H1 (cell line): Measurements from ENCODE around the gene NUBPL. TPM values are rescaled to one million over a fixed set of nuclear protein-coding genes. Genes with fewer than 3 reads are reported as not detected.
A peak's percentile ranks its signal among the peaks of the same experiment; 100 is the strongest.

Experiments used
- CTCF ChIA-PET: fragments of 300-600 bp; sonication (Branson Sonifier 250); formaldehyde crosslinking; loops from one replicate; lab custom pipeline; 2021; ENCODE audit not compliant: partially characterized antibody; lab: Charles Lee
- POLR2A ChIA-PET: fragments of 300-600 bp; sonication (Branson Sonifier 250); formaldehyde crosslinking; loops from one replicate; lab custom pipeline; 2021; ENCODE audit warnings: inconsistent platforms; ENCODE audit not compliant: partially characterized antibody; lab: Charles Lee
- DNase-seq, 2 experiments: peaks; one replicate each; pipeline versions ENCODE4 v3.0.0 to v3.0.0-alpha.2; 2010 to 2022; ENCODE audit warnings: low spot score in 2 of 2, low read depth in 1 of 2, mixed read lengths in 1 of 2
- FAIRE-seq: peaks from 2 replicates; lab custom pipeline; 2011; peaks lifted over from hg19 to GRCh38; lab: Jason Lieb, UNC
- H2AFZ ChIP-seq: 2 replicates; pipeline ENCODE4 v1.8.1; 2012; ENCODE audit warnings: low read length, inconsistent platforms
- H2AK5ac ChIP-seq: 2 replicates; pipeline ENCODE4 v1.6.1; 2013; ENCODE audit warnings: low read depth, low read length
- H2BK120ac ChIP-seq: replicated peaks from 2 replicates; pipeline ENCODE3; 2013; ENCODE audit warnings: low read depth, low read length, inconsistent platforms
- H2BK12ac ChIP-seq: 2 replicates; pipeline ENCODE4 v1.6.1; 2013; ENCODE audit warnings: low read depth, low read length
- H2BK15ac ChIP-seq: 2 replicates; pipeline ENCODE4 v1.6.1; 2013; ENCODE audit warnings: low read length
- H2BK20ac ChIP-seq: 2 replicates; pipeline ENCODE4 v1.6.1; 2013; ENCODE audit warnings: low read length
- H2BK5ac ChIP-seq: 2 replicates; pipeline ENCODE4 v1.6.1; 2013; ENCODE audit warnings: low read depth, low read length
- H3K14ac ChIP-seq: 2 replicates; pipeline ENCODE4 v1.6.1; 2013; ENCODE audit warnings: inconsistent platforms; ENCODE audit not compliant: insufficient read length
- H3K18ac ChIP-seq: 2 replicates; pipeline ENCODE4 v1.6.1; 2013; ENCODE audit warnings: low read length; ENCODE audit errors: extremely low read depth
- H3K23ac ChIP-seq: 2 replicates; pipeline ENCODE4 v1.6.1; 2013; ENCODE audit warnings: inconsistent platforms; ENCODE audit not compliant: insufficient read length
- H3K23me2 ChIP-seq: 2 replicates; pipeline ENCODE4 v1.6.1; 2013; ENCODE audit warnings: low read depth, low read length
- H3K27ac ChIP-seq: 2 replicates; pipeline ENCODE4 v1.6.1; 2011; ENCODE audit warnings: low read depth, low read length, inconsistent platforms
- H3K27me3 ChIP-seq, 4 experiments: replicated peaks in 1 of 4; 1 replicate in 1 of 4; 2 replicates in 3 of 4; pipeline versions ENCODE4 v1.6.1 to v1.8.1; 2011 to 2013; ENCODE audit warnings: low read length in 3 of 4, mild to moderate bottlenecking in 3 of 4, inconsistent platforms in 2 of 4, mixed read lengths in 2 of 4, moderate library complexity in 1 of 4; ENCODE audit not compliant: control insufficient read depth in 3 of 4, insufficient read depth in 3 of 4; ENCODE audit errors: extremely low read depth in 1 of 4
- H3K36me3 ChIP-seq, 4 experiments: 2 replicates each; pipeline versions ENCODE4 v1.6.1 to v1.8.1; 2011 to 2013; ENCODE audit warnings: mild to moderate bottlenecking in 4 of 4, low read length in 3 of 4, moderate library complexity in 2 of 4, control low read depth in 1 of 4, inconsistent platforms in 1 of 4; ENCODE audit not compliant: insufficient read depth in 4 of 4, control insufficient read depth in 2 of 4
- H3K4ac ChIP-seq: replicated peaks from 2 replicates; pipeline ENCODE3; 2013; ENCODE audit warnings: low read length, low read depth, mixed read lengths, inconsistent platforms; ENCODE audit not compliant: insufficient read length
- H3K4me1 ChIP-seq, 4 experiments: replicated peaks in 1 of 4; 1 replicate in 1 of 4; 2 replicates in 3 of 4; pipeline versions ENCODE4 v1.6.1 to v1.8.1; 2011 to 2013; ENCODE audit warnings: low read length in 3 of 4, inconsistent platforms in 2 of 4, mixed read lengths in 1 of 4; ENCODE audit not compliant: insufficient read depth in 4 of 4, control insufficient read depth in 3 of 4
- H3K4me2 ChIP-seq, 2 experiments: 2 replicates each; pipeline versions ENCODE4 v1.6.1 to v1.8.1; 2011 to 2013; ENCODE audit warnings: low read depth in 2 of 2, low read length in 2 of 2, control low read depth in 1 of 2, inconsistent platforms in 1 of 2, mild to moderate bottlenecking in 1 of 2; ENCODE audit not compliant: insufficient read depth in 1 of 2
- H3K4me3 ChIP-seq, 4 experiments: fragments of 200-600, 300-600 bp in 1 of 4; sonication (generic), shearing (Covaris generic), sonication (Bioruptor Twin) in 1 of 4; 2 replicates each; pipeline versions ENCODE4 v1.5.1 to v1.8.1; 2011 to 2016; ENCODE audit warnings: low read length in 4 of 4, low read depth in 3 of 4, control low read depth in 2 of 4, inconsistent platforms in 2 of 4, mild to moderate bottlenecking in 2 of 4, mixed read lengths in 1 of 4, moderate library complexity in 1 of 4; ENCODE audit not compliant: insufficient read depth in 2 of 4; ENCODE audit errors: extremely low read depth in 1 of 4
- H3K56ac ChIP-seq: replicated peaks from 2 replicates; pipeline ENCODE3; 2013; ENCODE audit warnings: low read depth, mild to moderate bottlenecking, mixed read lengths, low read length, inconsistent platforms; ENCODE audit not compliant: insufficient read length
- H3K79me1 ChIP-seq: 2 replicates; pipeline ENCODE4 v1.6.1; 2013; ENCODE audit warnings: low read depth, low read length, control low read depth
- H3K79me2 ChIP-seq, 2 experiments: 2 replicates each; pipeline versions ENCODE4 v1.6.1 to v1.8.1; 2012 to 2013; ENCODE audit warnings: low read length in 2 of 2, mild to moderate bottlenecking in 2 of 2, inconsistent platforms in 1 of 2; ENCODE audit not compliant: insufficient read depth in 2 of 2, control insufficient read depth in 1 of 2
- H3K9ac ChIP-seq, 4 experiments: replicated peaks in 1 of 4; 1 replicate in 1 of 4; 2 replicates in 3 of 4; pipeline versions ENCODE4 v1.6.1 to v1.8.1; 2011 to 2013; ENCODE audit warnings: low read depth in 3 of 4, low read length in 3 of 4, control low read depth in 2 of 4, mild to moderate bottlenecking in 2 of 4, moderate library complexity in 2 of 4, inconsistent platforms in 1 of 4; ENCODE audit errors: extremely low read depth in 1 of 4
- H3K9me3 ChIP-seq, 2 experiments: 2 replicates each; pipeline versions ENCODE4 v1.6.1 to v1.8.1; 2012 to 2013; ENCODE audit warnings: mild to moderate bottlenecking in 2 of 2, moderate library complexity in 2 of 2, control low read depth in 1 of 2, inconsistent platforms in 1 of 2, low read depth in 1 of 2, low read length in 1 of 2, mixed read lengths in 1 of 2; ENCODE audit not compliant: insufficient read depth in 2 of 2
- H4K20me1 ChIP-seq, 2 experiments: replicated peaks in 1 of 2; 2 replicates each; pipeline versions ENCODE3 to v1.8.1; 2011 to 2013; ENCODE audit warnings: inconsistent platforms in 2 of 2, low read length in 2 of 2, mild to moderate bottlenecking in 1 of 2; ENCODE audit not compliant: insufficient read depth in 2 of 2, control insufficient read depth in 1 of 2
- H4K5ac ChIP-seq: 2 replicates; pipeline ENCODE4 v1.6.1; 2013; ENCODE audit warnings: low read length, low read depth, mixed read lengths, inconsistent platforms; ENCODE audit not compliant: insufficient read length
- H4K8ac ChIP-seq: 2 replicates; pipeline ENCODE4 v1.8.0; 2013; ENCODE audit warnings: mild to moderate bottlenecking, moderate library complexity, low read length, inconsistent platforms; ENCODE audit not compliant: insufficient read depth; ENCODE audit errors: extremely low read depth
- H4K91ac ChIP-seq: replicated peaks from 2 replicates; pipeline ENCODE3; 2013; ENCODE audit warnings: low read length, mixed read lengths, inconsistent platforms; ENCODE audit not compliant: insufficient read length
- KDM4A ChIP-seq: IDR thresholded peaks from one replicate; pipeline ENCODE4 v1.7.1; 2012; ENCODE audit warnings: low read depth, mild to moderate bottlenecking, moderate library complexity, low read length, inconsistent platforms; ENCODE audit not compliant: severe bottlenecking
- TCF12 ChIP-seq: IDR thresholded peaks from 2 replicates; pipeline ENCODE4 v1.6.1; 2011; ENCODE audit warnings: low read depth, mild to moderate bottlenecking, low read length
- polyA plus RNA-seq, 7 experiments: library from polyadenylated mRNA; depleted of rRNA in 3 of 7; stranded (reverse) in 5 of 7; unstranded in 2 of 7; fragments of >200 nt in 5 of 7; fragments of 200-250 nt in 2 of 7; gene quantifications; 1 replicate in 5 of 7; 2 replicates in 1 of 7; 4 replicates in 1 of 7; pipeline versions ENCODE4 v1.2.1 to v1.2.3, GENCODE V29; 2011 to 2013; ENCODE audit warnings: missing spikeins in 2 of 7, mixed read lengths in 2 of 7
- total RNA-seq: library from RNA; stranded (reverse); fragmentation: NEBNext Ultra II Directional; extraction: Animal tissue kit (Norgen Biotek cat#: 25700); gene quantifications from 2 replicates; pipeline ENCODE4 v1.2.1, GENCODE V29; 2021

NUBPL gene
- total and polyA plus RNA-seq, 2 of the 8 experiments (the other 6 are each of a cell fraction or from before 2014, with no cell fraction given), result 1.6 to 6.8 TPM

DNA sequence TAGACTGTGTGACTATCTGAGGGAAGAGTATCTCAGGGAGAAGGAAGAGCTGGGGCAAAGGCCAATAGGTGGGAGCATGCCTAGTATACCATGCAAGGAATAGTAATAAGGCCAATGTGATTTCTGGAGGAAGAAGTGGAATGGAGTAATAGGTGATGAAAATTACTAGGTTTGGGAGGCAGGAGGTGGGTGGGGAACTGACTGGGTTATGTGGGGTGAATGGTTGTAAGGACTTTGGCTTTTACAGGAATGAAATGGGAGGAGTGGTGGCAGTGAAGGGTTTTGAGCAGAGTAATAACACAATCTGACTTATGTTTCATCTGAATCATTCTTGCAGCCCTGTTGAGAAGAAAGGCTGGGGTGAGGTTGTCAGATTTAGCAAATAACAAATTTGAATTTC, 30.9 kb downstream of the NUBPL start:
- Histone ChIP-seq H3K36me3 (no peaks in the 10 kb centered on the region), H2BK5ac (no peak overlapping the region), H2BK15ac (no peak overlapping the region), H3K9ac (no peak overlapping the region), H4K8ac (no peak overlapping the region), H3K4me2 (no peak overlapping the region), H3K79me2 (no peaks in the 10 kb centered on the region), H3K79me1 (no peaks in the 10 kb centered on the region), H3K27me3 (no peaks in the 10 kb centered on the region), H2BK12ac (no peak overlapping the region), H3K9me3 (peaks cover 0 to 2% of the 10 kb centered on the region in 2 experiments; a peak in 2 of 4 replicates), H3K23me2 (no peaks in the 10 kb centered on the region), H3K23ac (no peak overlapping the region), H3K14ac (peak overlapping the region; percentile 77), H2BK120ac (no peak overlapping the region), H4K20me1 (no peaks in the 10 kb centered on the region), H3K18ac (no peak overlapping the region), H2AK5ac (no peak overlapping the region), H4K5ac (no peak overlapping the region), H3K4ac (no peak overlapping the region), H3K4me3 (no peak overlapping the region), H4K91ac (no peak overlapping the region), H2BK20ac (no peak overlapping the region), H3K56ac (no peak overlapping the region), H3K27ac (no peak overlapping the region), H2AFZ (no peak overlapping the region), H3K4me1 (no peaks in the 10 kb centered on the region)
- DNase-seq, result no peak
- FAIRE-seq, result no peak
- TF ChIP-seq TCF12, result no peak
- TF ChIP-seq KDM4A, result no peak
- POLR2A ChIA-PET, result no interaction called here
- CTCF ChIA-PET, result interaction anchor here (0.5 kb wide), 1 partner anchor 132 kb away, joined by 3 read pairs; no protein-coding TSS in a partner anchor
